SK-N-MC (cell line): Measurements from ENCODE around the gene RTP3.

Experiments used
- EZH2 ChIP-seq: fragments of 200-600 bp; sonication (generic); IDR thresholded peaks from one replicate; pipeline ENCODE4 v1.6.1; 2017; ENCODE audit warnings: antibody characterized with exemption
- FOXP2 ChIP-seq: optimal IDR thresholded peaks from 2 replicates; pipeline ENCODE3; 2011; ENCODE audit warnings: mild to moderate bottlenecking, moderate library complexity; ENCODE audit not compliant: insufficient read depth; ENCODE audit errors: extremely low read length, control extremely low read depth
- POLR2AphosphoS5 ChIP-seq: IDR thresholded peaks from 2 replicates; pipeline ENCODE4 v1.6.1; 2012; ENCODE audit warnings: mild to moderate bottlenecking, low read depth, low read length, borderline replicate concordance

DNA sequence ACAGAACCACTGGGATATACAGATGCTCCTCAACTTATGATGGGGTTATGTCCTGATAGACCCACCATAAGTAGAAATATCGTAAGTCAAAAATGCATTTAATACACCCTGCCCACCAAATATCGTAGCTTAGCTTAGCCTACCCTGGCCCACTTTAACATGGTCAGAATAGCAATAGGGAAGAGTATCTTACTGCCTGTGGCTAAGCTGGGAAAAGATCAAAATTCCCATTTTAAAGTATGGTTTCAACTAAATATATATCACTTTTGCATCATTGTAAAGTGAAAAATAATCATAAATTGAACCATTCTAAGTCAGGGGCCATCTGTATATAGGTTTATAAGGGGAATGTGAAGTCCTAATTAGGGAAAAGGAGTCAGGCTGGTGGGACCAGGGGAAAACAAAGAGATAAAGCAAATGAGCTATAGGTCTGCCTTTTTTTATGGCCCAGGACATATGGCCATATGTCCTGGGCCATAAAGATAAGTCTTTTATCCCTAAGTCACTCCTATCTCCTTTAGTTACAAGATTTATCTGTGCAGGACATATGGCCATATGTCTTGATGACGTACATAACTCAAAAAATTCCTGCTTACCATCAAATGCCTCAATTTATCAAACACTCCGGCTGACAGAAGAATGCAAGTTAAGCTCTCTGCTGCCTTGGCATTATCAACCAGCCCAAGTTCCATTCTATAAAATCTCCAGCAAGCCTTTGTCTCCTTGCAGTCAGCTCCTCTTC, 11.2 kb downstream of the RTP3 start:
- TF ChIP-seq EZH2 (no peak), POLR2AphosphoS5 (no peak), FOXP2 (no peak)
